GM12878 (cell line): ENCODE results near the gene DGKB. TPM values are rescaled to one million over a fixed set of nuclear protein-coding genes. Genes with fewer than 3 reads are reported as not detected.

Experiments used
- ATAC-seq: fragments of 200-7000 bp; cut with Tn5 transposase; 3 replicates; pipeline ENCODE4 v1.9.1; 2020; ENCODE audit warnings: mild to moderate bottlenecking, moderate library complexity
- BruUV-seq: library from RNA; stranded (reverse); fragments of 400-500 nt; replicated peaks from 2 replicates; lab custom pipeline; 2021; lab: Mats Ljungman, UMichigan
- CTCF ChIA-PET: fragments of 300-600 bp; sonication (Branson Sonifier 250); formaldehyde crosslinking; extraction: SDS; loops from one replicate; lab custom pipeline; 2021; ENCODE audit warnings: inconsistent platforms; lab: Yijun Ruan, JAX
- POLR2A ChIA-PET: fragments of 350-600 bp; formaldehyde crosslinking; extraction: SDS; loops from one replicate; lab custom pipeline; 2021; ENCODE audit warnings: inconsistent platforms; lab: Charles Lee
- RAD21 ChIA-PET: fragments of 300-600 bp; sonication (Branson Sonifier 250); formaldehyde crosslinking; loops from one replicate; lab custom pipeline; 2023; ENCODE audit warnings: antibody characterized with exemption; ENCODE audit not compliant: unreplicated experiment; lab: Charles Lee
- SMC1A ChIA-PET: fragments of 300-600 bp; sonication (Branson Sonifier 250); formaldehyde crosslinking; loops from one replicate; lab custom pipeline; 2023; ENCODE audit not compliant: unreplicated experiment, uncharacterized antibody; lab: Charles Lee
- DNase-seq: peaks from one replicate; pipeline ENCODE4 v3.0.0-alpha.2; 2011; ENCODE audit warnings: low read depth, low spot score
- FAIRE-seq: peaks from 3 replicates; lab custom pipeline; 2011; peaks lifted over from hg19 to GRCh38; lab: Jason Lieb, UNC
- H2AFZ ChIP-seq: 2 replicates; pipeline ENCODE4 v1.6.0; 2011; ENCODE audit warnings: low read depth, low read length, control low read depth; ENCODE audit not compliant: control insufficient read depth
- H3K27ac ChIP-seq: 2 replicates; pipeline ENCODE4 v1.5.1; 2011; ENCODE audit warnings: control low read depth; ENCODE audit not compliant: control insufficient read depth, insufficient read depth
- H3K27me3 ChIP-seq, 2 experiments: replicated peaks in 1 of 2; 2 replicates each; pipeline versions ENCODE4 v1.6.0 to v1.6.1; 2011; ENCODE audit warnings: low read length in 1 of 2; ENCODE audit not compliant: control insufficient read depth in 2 of 2, insufficient read depth in 2 of 2
- H3K36me3 ChIP-seq, 2 experiments: 2 replicates each; pipeline ENCODE4 v1.5.1; 2011; ENCODE audit warnings: low read length in 1 of 2; ENCODE audit not compliant: control insufficient read depth in 2 of 2, insufficient read depth in 2 of 2
- H3K4me1 ChIP-seq: 2 replicates; pipeline ENCODE4 v1.6.1; 2011; ENCODE audit warnings: mild to moderate bottlenecking, low read length, moderate library complexity, mixed read lengths; ENCODE audit not compliant: control insufficient read depth, insufficient read depth
- H3K4me2 ChIP-seq: 2 replicates; pipeline ENCODE4 v1.6.0; 2011; ENCODE audit warnings: control low read depth; ENCODE audit not compliant: control insufficient read depth, insufficient read depth
- H3K4me3 ChIP-seq: fragments of 200-600 bp; sonication (generic); 2 replicates; pipeline ENCODE4 v1.5.1; 2016
- H3K79me2 ChIP-seq: 2 replicates; pipeline ENCODE4 v1.6.0; 2011; ENCODE audit warnings: low read length; ENCODE audit not compliant: control insufficient read depth, insufficient read depth
- H3K9ac ChIP-seq: 2 replicates; pipeline ENCODE4 v1.8.0; 2011; ENCODE audit warnings: low read length, control low read depth, mixed read lengths; ENCODE audit not compliant: control insufficient read depth, insufficient read depth
- H3K9me3 ChIP-seq: replicated peaks from 3 replicates; pipeline ENCODE4 v1.5.1; 2011; ENCODE audit warnings: mild to moderate bottlenecking, low read length; ENCODE audit not compliant: control insufficient read depth, insufficient read depth
- H4K20me1 ChIP-seq: 2 replicates; pipeline ENCODE4 v1.6.0; 2011; ENCODE audit not compliant: control insufficient read depth, insufficient read depth
- CEBPB ChIP-seq, 2 experiments: fragments of 150-350 bp in 1 of 2; IDR thresholded peaks; 2 replicates each; pipeline ENCODE4 v1.6.1; 2012 to 2014; ENCODE audit warnings: low read depth in 2 of 2, low read length in 2 of 2, borderline replicate concordance in 1 of 2, inconsistent platforms in 1 of 2
- EGR1 ChIP-seq, 2 experiments: IDR thresholded peaks; 1 replicate in 1 of 2; 2 replicates in 1 of 2; pipeline ENCODE4 v1.6.1; 2011 to 2012; ENCODE audit warnings: low read depth in 2 of 2, low read length in 2 of 2, borderline replicate concordance in 1 of 2, mild to moderate bottlenecking in 1 of 2, moderate library complexity in 1 of 2
- FOXK2 ChIP-seq: fragments of 450-650 bp; IDR thresholded peaks from 2 replicates; pipeline ENCODE4 v1.6.1; 2017; ENCODE audit warnings: mild to moderate bottlenecking, moderate library complexity
- IRF4 ChIP-seq: IDR thresholded peaks from 2 replicates; pipeline ENCODE4 v1.6.1; 2011; ENCODE audit warnings: low read depth, low read length
- MYB ChIP-seq: fragments of 150-350 bp; IDR thresholded peaks from 2 replicates; pipeline ENCODE4 v1.6.1; 2014; ENCODE audit warnings: mild to moderate bottlenecking, low read depth, low read length, borderline replicate concordance
- POLR2AphosphoS5 ChIP-seq: IDR thresholded peaks from 2 replicates; pipeline ENCODE4 v1.6.1; 2011; ENCODE audit warnings: mild to moderate bottlenecking, low read length, inconsistent platforms
- RUNX3 ChIP-seq: IDR thresholded peaks from 2 replicates; pipeline ENCODE4 v1.6.1; 2012; ENCODE audit warnings: low read length, inconsistent platforms
- TAF1 ChIP-seq: IDR thresholded peaks from 2 replicates; pipeline ENCODE4 v1.6.1; 2011; ENCODE audit warnings: mild to moderate bottlenecking, low read depth, low read length, borderline replicate concordance
- TBL1XR1 ChIP-seq: IDR thresholded peaks from 2 replicates; pipeline ENCODE4 v1.6.1; 2012; ENCODE audit warnings: low read depth, low read length, improper control_type of control experiment
- WRNIP1 ChIP-seq: IDR thresholded peaks from 2 replicates; pipeline ENCODE4 v1.6.1; 2011; ENCODE audit warnings: low read depth, low read length, improper control_type of control experiment, borderline replicate concordance
- WGBS: methylation state at CpG from one replicate; pipeline ENCODE4 v1.1.6; 2016; ENCODE audit warnings: low lambda C conversion rate; ENCODE audit not compliant: insufficient replicate concordance, insufficient coverage; ENCODE audit errors: missing lambda C conversion rate; 5-methylcytosine and 5-hydroxymethylcytosine counted together
- in situ Hi-C: fragments of 300-500 bp; cut with MboI; formaldehyde crosslinking; loops from 9 replicates; pipeline ENCODE4 v1.14.3; 2018; ENCODE audit warnings: mixed read lengths
- intact Hi-C: fragments of 100-400 bp; cut with micrococcal nuclease; formaldehyde crosslinking; loops from one replicate; pipeline ENCODE4 v1.14.2; 2022; ENCODE audit not compliant: unreplicated experiment
- polyA plus RNA-seq, 11 experiments: library from polyadenylated mRNA; depleted of rRNA in 4 of 11; unstranded in 6 of 11; stranded (reverse) in 5 of 11; fragments of >200 nt; fragmentation: Nextera tagmentation in 4 of 11; fragmentation: Illumina TruSeq in 1 of 11; extraction: Ambion mirVana in 4 of 11; extraction: Trizol in 1 of 11; gene quantifications; 1 replicate in 1 of 11; 2 replicates in 10 of 11; pipeline versions ENCODE4 v1.2.1 to v1.2.3, GENCODE V29; 2011 to 2016; ENCODE audit warnings: inconsistent platforms in 2 of 11, missing spikeins in 2 of 11, low read depth in 1 of 11
- total RNA-seq, 4 experiments: library from RNA; depleted of rRNA in 3 of 4; stranded (reverse); fragments of >200 nt in 3 of 4; fragmentation: Illumina TruSeq in 1 of 4; extraction: Trizol in 1 of 4; gene quantifications; 2 replicates each; pipeline versions ENCODE4 v1.2.1 to v1.2.3, GENCODE V29; 2013 to 2021
- TF ChIP-seq, protein P1 (sequence below): IDR thresholded peaks from 2 replicates; pipeline ENCODE4 v1.6.1; 2011; ENCODE audit warnings: borderline replicate concordance, low read depth, mild to moderate bottlenecking, moderate library complexity, low read length; ENCODE audit not compliant: insufficient read depth, poor library complexity, severe bottlenecking
- TF ChIP-seq, protein P2 (sequence below): fragments of 450-650 bp; IDR thresholded peaks from 2 replicates; pipeline ENCODE4 v1.6.1; 2018; ENCODE audit warnings: mild to moderate bottlenecking, low read depth, moderate library complexity; ENCODE audit not compliant: partially characterized antibody

DGKB gene
- total and polyA plus RNA-seq, 10 of the 15 experiments (the other 5 are each of a cell fraction or from before 2014, with no cell fraction given), result 0.02 to 0.10 (median 0.04) TPM; not detected in 6

DNA sequence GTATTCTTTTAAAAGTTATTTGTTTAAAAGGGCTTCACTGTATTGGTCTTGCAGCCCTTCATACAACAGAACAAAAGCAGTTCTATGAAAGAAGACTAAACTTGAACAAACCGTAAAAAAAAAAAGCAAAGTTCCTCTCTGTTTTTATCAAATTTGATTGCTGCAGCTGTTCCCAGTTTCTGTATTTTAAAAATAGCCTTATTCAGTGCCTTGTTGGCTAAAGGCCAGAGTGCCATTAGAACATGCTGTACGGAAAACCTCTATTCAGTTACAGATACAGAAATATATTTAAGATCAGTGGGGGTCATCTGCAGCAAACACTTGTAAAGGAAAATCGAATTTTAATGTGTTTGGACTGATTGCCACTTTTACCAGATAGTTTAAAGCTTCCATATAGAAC lies 705.3 kb downstream of the DGKB start:
- H3K4me1 ChIP-seq, result no peaks in the 10 kb centered on the region
- ChIA-PET CTCF (no interaction called here), SMC1A (interaction anchor here (1.3 kb wide), 1 partner anchor 131 kb away, joined by 3 read pairs; no protein-coding TSS in a partner anchor), RAD21 (no interaction called here), POLR2A (no interaction called here)
- 19% methylated on average over 3 of the region's 3 CpGs for WGBS
- DNase-seq (no peak), FAIRE-seq (no peak), ATAC-seq (no peak)
- no peaks in the 10 kb centered on the region for H3K27me3 ChIP-seq
- no peak overlapping the region for H2AFZ ChIP-seq
- intact Hi-C loops (no loop called here), in situ Hi-C loops (no loop called here)
- no peak overlapping the region for H3K4me3 ChIP-seq
- no peaks in the 10 kb centered on the region for H3K36me3 ChIP-seq
- no peak overlapping the region for H3K9ac ChIP-seq
- BruUV-seq, result no TSS peak
- no peak overlapping the region for H3K4me2 ChIP-seq
- TF ChIP-seq, protein P1, sequence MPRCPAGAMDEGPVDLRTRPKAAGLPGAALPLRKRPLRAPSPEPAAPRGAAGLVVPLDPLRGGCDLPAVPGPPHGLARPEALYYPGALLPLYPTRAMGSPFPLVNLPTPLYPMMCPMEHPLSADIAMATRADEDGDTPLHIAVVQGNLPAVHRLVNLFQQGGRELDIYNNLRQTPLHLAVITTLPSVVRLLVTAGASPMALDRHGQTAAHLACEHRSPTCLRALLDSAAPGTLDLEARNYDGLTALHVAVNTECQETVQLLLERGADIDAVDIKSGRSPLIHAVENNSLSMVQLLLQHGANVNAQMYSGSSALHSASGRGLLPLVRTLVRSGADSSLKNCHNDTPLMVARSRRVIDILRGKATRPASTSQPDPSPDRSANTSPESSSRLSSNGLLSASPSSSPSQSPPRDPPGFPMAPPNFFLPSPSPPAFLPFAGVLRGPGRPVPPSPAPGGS, result no peak
- TF ChIP-seq IRF4 (no peak), RUNX3 (no peak), MYB (no peak), WRNIP1 (no peak), TBL1XR1 (no peak), FOXK2 (no peak), TAF1 (no peak), EGR1 (IDR thresholded peaks at IDR 0.05; ENCODE audit: borderline replicate concordance in 1 of 2, low read depth in 2 of 2, low read length in 2 of 2) (no peak), POLR2AphosphoS5 (no peak), CEBPB (IDR thresholded peaks at IDR 0.05; ENCODE audit: borderline replicate concordance in 1 of 2, low read depth in 2 of 2, low read length in 2 of 2) (no peak)
- TF ChIP-seq, protein P2, sequence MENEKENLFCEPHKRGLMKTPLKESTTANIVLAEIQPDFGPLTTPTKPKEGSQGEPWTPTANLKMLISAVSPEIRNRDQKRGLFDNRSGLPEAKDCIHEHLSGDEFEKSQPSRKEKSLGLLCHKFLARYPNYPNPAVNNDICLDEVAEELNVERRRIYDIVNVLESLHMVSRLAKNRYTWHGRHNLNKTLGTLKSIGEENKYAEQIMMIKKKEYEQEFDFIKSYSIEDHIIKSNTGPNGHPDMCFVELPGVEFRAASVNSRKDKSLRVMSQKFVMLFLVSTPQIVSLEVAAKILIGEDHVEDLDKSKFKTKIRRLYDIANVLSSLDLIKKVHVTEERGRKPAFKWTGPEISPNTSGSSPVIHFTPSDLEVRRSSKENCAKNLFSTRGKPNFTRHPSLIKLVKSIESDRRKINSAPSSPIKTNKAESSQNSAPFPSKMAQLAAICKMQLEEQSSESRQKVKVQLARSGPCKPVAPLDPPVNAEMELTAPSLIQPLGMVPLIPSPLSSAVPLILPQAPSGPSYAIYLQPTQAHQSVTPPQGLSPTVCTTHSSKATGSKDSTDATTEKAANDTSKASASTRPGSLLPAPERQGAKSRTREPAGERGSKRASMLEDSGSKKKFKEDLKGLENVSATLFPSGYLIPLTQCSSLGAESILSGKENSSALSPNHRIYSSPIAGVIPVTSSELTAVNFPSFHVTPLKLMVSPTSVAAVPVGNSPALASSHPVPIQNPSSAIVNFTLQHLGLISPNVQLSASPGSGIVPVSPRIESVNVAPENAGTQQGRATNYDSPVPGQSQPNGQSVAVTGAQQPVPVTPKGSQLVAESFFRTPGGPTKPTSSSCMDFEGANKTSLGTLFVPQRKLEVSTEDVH, result no peak
- no peaks in the 10 kb centered on the region for H3K9me3 ChIP-seq
- H3K79me2 ChIP-seq, result no peaks in the 10 kb centered on the region
- H4K20me1 ChIP-seq, result no peaks in the 10 kb centered on the region
- H3K27ac ChIP-seq, result no peak overlapping the region
